ENCODE measurements around the gene PPP1R16B.

Gene PPP1R16B

GRCh38 chr20:38805502-38805957 lies at the start of gene PPP1R16B:
PPP1R16B (plus strand) TSS chr20:38805697; CDS start chr20:38835926, 30,229 bp downstream.
- DNase-seq, result peak; percentile 50 to 71

GRCh38 chr20:38757145-38757775 lies 48.2 kb upstream of the PPP1R16B start:
- no peak for DNase-seq

- DNase-seq, result no peak
Measured at GRCh38 chr20:38759106-38759505, 46.4 kb upstream of the PPP1R16B start.

GRCh38 chr20:38760978-38761377 lies 44.5 kb upstream of the PPP1R16B start:
- DNase-seq, result no peak

GRCh38 chr20:38762174-38762573 lies 43.3 kb upstream of the PPP1R16B start:
- DNase-seq, result no peak

- DNase-seq, result no peak
Measured at GRCh38 chr20:38763616-38764015, 41.9 kb upstream of the PPP1R16B start.

GRCh38 chr20:38764567-38765318 lies 40.8 kb upstream of the PPP1R16B start:
- peak; percentile 14 to 46 for DNase-seq

GRCh38 chr20:38766071-38766470 lies 39.4 kb upstream of the PPP1R16B start:
- no peak for DNase-seq

- DNase-seq, result no peak
Measured at GRCh38 chr20:38769376-38770295, 35.9 kb upstream of the PPP1R16B start.

- no peak for DNase-seq
Measured at GRCh38 chr20:38770546-38770945, 35.0 kb upstream of the PPP1R16B start.

GRCh38 chr20:38770970-38771369 lies 34.5 kb upstream of the PPP1R16B start:
- no peak for DNase-seq

GRCh38 chr20:38771621-38772020 lies 33.9 kb upstream of the PPP1R16B start:
- DNase-seq, result no peak

GRCh38 chr20:38774167-38774566 lies 31.3 kb upstream of the PPP1R16B start:
- no peak for DNase-seq

- DNase-seq, result no peak
Measured at GRCh38 chr20:38776363-38776762, 29.1 kb upstream of the PPP1R16B start.

- no peak for DNase-seq
Measured at GRCh38 chr20:38779247-38780097, 26.0 kb upstream of the PPP1R16B start.

- DNase-seq, result no peak
Measured at GRCh38 chr20:38782275-38782674, 23.2 kb upstream of the PPP1R16B start.

GRCh38 chr20:38787870-38788269 lies 17.6 kb upstream of the PPP1R16B start:
- no peak for DNase-seq

- no peak for DNase-seq
Measured at GRCh38 chr20:38789503-38790199, 15.8 kb upstream of the PPP1R16B start.

- no peak for DNase-seq
Measured at GRCh38 chr20:38790200-38791053, 15.1 kb upstream of the PPP1R16B start.

- no peak for DNase-seq
Measured at GRCh38 chr20:38791291-38791690, 14.2 kb upstream of the PPP1R16B start.

- no peak for DNase-seq
Measured at GRCh38 chr20:38791940-38792339, 13.6 kb upstream of the PPP1R16B start.
